ENCODE measurements around the gene ZNF662. TPM values are rescaled to one million over a fixed set of nuclear protein-coding genes. Genes with fewer than 3 reads are reported as not detected.

The ZNF662 gene
- total RNA-seq, 1 experiment from 2014 or later, result 0.80 TPM

DNA sequence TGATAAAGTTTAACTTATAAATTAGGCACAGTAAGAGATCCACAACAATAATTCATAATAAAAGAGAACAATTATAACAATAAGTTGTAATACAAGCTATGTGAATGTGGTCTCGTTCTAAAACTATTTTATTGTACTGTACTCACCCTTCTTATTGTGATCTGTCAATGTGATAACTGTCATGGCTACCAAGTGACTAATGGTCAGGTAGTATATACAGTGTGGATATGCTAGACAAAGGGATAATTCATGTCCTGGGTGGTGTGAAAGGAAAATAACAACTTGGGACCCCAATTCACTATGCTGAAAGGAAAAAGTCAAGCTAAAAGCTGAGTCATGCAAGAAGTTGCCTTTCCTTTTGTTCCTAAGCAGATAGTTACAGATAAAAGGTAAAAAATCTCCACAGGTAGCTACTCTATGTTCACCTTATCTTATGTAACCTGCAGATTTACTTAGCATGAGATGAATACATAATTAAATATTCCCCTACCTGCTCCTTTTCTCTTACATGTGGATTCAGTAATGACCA is 19.6 kb upstream of the ZNF662 start:
- DNase-seq (ENCODE audit: low read depth), result no peak

DNA sequence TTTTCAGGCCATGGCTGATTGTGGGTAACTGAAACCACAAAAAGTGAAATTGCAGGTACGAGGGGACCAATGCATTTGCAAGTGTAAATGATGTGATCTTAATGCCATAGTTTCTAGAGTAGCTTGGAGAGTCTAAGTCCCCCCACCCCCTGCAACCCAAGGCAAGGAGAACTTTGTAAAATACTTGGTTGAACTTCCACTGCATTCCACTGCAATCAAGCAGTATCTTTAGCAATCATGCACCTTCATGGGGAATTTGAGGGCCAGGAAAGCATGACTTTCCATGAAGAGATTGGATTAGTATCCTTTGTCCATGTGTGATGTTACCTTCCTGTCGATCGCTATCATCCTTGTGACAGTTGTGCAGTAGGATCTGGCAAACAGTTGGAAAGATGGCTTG is 18.9 kb upstream of the ZNF662 start:
- no peak for DNase-seq (ENCODE audit: low read depth)

DNA sequence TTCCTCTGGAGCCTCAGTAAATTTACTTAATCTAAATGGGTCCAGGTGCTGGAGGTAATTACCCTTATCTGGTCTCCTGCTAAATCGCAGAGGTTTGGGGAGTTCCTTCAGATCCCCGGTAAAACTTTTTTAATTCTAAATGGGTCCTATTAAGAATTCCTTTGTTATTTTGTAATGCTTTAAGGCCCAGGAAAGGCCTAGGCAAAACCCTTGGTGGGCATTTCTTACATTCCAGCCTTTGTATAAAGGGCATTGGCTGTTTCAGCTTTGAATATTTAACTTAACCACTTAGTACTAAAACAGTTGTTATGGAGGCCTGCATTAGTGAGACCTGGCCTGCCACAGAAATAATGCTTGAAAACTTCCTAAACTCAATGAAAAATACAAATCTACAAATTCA is 14.9 kb upstream of the ZNF662 start:
- no peak for DNase-seq (ENCODE audit: low read depth)

DNA sequence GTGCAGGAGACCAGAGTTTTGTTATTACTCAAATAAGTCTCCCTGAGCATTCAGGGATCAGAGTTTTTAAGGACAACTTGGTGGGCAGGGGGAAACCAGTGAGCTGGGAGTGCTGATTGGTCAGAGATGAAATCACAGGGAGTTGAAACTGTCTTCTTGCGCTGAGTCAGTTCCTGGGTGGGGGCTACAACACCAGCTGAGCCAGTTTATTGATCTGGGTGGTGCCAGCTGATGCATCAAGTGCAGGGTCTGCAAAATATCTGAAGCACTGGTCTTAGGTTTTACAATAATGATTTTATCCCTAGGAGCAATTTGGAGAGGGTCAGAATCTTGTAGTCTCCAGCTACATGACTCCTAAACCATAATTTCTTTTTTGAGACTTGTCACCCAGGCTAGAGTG is 13.8 kb upstream of the ZNF662 start:
- no peak for DNase-seq (ENCODE audit: low read depth)

DNA sequence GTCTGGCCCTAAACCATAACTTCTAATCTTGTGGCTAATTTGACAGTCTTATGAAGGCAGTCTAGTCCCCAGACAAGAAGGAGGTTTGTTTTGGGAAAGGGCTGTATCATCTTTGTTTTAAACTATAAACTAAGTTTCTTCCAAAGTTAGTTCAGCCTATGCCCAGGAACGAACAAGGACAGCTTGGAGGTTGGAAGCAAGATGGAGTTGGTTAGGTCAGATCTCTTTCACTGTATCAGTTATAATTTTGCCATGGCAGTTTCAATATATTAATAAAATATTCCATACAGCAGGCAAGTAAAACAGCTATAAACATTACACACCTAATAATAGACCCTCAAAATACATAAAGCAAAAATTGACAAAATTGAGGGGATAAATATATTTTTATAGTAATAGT is 13.1 kb upstream of the ZNF662 start:
- no peak for DNase-seq (ENCODE audit: low read depth)

DNA sequence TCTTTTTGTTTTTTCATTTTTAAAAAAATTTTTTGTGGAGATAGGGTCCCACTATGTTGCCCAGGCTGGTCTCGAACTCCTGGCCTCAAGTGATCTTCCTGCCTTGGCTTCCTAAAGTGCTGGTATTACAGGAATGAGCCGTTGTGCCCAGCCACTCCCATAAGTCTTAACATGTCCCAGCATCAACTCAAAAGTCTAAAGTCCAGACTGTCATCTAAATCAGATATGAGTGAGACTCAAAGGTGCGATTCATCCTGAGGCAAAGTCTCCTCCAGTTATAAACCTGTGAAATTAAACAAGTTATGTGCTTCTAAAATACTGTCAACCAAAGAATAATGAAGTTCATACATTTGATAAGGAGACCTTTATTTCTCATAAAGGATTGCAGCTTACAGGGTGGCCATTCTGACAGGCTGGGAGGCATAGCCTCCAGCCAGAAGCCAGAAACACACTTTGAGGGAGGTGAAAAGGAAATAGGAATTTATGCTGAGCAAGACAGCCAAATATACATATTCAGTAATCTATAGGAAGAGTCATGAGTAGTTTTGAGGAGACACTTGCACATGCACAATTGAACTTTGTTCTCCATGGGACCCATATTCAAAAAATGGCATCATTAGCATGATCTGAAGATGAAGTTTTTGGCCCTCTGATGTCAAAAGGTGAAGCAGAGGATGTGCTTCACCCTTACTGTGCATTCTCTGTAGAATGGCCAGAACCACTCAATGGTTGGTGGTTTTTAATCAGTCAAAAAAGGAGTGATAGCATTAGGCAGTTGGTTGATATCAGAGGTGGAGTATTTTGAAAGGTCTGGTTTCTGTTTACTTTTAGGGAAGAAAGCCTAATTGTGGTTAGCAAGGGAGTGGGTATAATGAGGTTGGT is 11.0 kb upstream of the ZNF662 start:
- peak; percentile 54 for DNase-seq (ENCODE audit: low read depth)

DNA sequence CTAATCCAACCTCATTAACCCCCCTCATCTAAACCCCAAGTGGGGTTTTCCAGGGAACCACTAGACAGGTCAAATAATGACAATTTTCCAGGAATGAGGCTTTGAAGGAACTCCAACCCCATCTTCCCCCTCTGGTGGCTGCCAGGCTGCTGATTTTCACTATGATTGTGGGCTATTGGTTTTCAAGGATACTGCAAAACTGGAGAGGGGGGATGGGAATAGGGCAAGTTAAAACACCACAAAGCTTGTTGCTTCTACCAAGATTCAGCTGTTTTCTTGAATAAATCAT is 10.4 kb upstream of the ZNF662 start:
- no peak for DNase-seq (ENCODE audit: low read depth)

DNA sequence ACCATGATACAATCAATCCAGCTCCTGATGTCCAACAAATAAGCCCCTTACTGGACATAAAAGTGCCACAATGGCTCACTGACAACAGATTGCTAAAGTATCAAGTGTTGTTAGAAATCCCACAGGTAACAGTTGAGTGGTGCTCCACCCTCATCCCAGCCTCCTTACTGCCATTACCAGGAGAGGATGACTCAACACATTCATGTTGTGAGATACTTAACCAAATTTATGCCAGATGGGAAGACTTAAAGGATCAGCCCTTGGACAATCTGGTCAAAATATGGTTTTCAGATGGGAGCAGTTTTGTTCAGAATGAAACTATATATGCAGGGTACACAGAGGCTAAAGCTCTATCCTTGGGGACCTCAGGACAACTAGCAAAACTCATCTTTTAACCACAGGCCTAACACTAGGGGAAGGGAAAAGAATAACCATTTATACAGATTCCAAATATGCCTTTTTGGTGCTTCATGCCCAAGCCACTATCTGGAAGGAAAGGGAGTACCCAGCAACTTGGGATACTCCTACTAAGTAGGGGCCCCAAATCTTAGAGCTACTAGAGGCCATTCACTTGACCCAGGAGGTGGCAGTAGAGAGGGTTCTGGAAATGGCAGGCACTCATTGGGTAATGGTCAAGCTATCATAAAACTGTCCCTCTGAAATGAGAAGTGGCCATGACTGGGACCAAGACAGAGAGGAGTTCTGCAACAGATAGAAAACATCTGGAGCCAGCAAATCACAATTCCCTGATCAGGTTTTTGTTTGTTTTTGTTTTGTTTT is 6.9 kb upstream of the ZNF662 start:
- DNase-seq (ENCODE audit: low read depth), result no peak

DNA sequence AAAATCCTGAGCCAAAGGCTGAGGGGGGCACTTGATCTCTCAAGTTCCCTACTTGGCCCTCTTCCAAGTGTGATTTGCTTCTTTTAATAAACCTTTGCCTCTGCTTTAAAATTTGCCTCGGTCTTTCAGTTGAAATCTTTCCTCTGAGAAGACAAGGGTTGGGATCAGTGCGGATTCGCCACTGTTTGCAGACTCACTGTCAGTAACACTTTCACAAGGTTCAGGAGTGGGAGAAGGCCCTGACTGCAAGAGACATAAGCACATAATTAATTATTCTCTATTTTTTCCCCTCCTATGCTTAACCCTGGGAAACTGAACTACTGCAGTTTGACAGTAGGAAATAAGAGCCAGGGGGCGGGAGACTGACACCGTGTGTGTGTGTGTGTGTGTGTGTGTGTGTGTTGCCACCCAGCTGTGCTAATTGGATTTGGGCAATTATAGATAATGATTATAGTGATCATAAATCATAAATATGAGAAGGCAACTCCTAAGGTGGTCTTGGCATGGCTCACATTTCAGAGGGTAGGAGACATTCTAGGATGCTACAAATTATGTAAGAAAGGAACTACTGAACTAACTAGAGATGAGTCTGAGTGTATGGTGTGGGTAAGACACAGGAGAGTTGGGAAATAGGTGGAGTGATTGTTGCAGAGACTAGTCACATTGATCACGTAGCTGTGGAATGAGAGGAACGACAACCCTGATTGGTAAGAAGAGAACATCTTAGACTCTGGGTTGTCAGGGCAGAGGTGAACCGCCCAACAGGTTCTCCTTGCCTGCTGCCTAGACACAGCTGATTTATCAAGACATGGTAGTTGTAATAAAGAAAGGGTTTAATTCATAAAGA is 5.5 kb upstream of the ZNF662 start:
- no peak for DNase-seq (ENCODE audit: low read depth)

DNA sequence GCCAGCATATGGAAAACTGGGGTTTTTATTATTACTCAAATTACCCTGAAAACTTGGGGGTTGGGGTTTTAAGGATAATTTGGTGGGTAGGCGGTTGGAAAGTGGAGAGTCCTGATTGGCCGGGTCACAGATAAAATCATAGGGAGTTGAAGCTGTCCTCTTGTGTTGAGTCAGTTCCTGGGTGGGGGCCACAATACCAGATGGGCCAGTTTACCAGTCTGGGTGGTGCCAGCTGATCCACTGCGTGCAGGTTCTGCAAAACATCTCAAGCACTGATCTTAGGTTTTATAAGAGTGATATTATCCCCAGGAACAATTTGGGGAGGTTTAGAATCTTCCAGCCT is 4.9 kb upstream of the ZNF662 start:
- DNase-seq (ENCODE audit: low read depth), result no peak

DNA sequence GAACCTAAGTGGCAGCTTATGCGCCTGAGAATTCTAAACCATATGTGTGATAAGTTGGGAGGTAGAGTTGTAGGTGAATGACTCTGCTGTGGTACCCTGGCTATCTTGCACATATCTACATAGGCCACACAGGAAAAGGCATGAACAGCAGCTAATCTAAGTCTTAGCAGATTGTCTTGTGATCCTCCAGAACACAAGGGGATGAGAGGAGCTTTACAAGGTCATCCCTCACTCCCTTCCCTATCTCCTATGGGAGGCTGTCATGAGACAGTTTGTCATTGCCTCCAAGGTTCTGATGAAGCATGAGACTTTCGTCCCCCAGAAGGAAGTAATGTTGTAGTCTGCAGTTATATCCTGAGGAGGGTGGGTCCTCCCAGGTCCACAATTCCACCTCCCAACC is 3.7 kb upstream of the ZNF662 start:
- DNase-seq (ENCODE audit: low read depth), result no peak

DNA sequence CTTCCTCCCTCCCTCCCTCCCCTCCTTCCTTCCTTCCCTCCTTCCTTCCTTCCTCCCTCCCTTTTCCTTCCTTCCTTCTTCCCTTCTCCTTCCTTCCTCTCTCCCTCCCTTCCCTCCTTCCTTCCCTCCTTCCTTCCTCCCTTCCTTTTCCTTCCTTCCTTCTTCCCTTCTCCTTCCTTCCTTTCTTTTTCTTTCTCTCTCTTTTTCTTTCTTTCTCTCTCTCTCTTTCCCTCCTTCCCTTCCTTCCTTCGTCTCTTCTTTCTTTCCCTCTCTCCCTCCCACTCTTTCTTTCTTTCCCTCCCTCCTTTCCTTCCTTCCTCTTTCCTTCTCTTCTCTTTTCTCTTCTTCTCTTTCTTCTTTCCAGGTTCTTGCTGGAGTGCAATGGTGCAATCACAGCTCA is 1.9 kb upstream of the ZNF662 start:
- DNase-seq (ENCODE audit: low read depth), result no peak

DNA sequence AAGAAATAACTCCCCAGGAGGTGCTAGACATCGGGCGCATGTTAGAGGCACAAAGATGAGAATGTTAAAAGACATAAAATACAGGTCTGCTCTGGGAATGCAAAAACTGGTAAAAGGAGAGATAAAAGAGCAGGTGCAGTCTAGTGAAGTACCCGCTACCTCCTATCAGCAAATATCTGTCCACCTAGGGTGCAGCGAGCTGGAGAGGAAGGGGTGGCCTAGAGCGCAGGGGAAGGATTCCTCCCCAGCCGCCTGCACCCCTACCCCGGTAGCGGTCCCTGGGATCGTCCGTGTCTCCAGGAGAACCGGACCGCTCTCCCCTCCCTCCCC is 237 bp upstream of the ZNF662 start:
- DNase-seq (ENCODE audit: low read depth), result no peak

DNA sequence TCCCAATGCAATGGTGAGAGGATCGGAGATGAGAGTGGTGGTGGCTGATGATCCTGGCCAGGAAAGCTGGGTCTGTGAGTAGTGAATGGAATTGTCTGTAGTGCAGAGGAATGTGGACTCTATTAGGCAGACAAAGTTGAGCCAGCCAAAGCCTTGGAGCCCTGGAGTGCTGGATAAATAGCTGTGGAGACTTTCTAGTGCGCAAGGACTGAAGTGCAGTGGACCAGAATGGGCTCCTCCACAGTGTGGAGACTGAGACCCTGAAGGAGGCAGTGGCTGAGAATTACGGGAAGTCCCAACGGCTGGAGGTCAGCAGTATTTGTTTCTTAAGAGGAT is 874 bp downstream of the ZNF662 start:
- no peak for DNase-seq (ENCODE audit: low read depth)

DNA sequence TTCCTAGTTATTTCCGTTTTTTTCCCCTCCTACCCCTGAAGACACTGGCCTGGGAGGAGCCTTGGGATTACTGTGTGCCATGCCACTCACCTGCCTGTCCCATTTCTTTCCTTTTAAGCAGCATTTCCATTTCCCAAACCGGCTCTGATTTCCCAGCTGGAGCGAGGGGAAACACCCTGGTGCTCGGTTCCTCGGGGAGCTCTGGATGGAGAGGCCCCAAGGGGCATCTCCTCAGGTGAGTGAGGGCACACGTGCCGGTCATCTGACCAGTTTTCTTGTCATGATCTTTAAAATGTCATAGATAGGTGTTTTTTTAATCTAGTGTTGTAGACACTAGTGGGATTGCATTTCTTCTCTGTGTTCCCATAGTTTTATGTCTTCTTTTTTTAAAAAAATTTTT is 2.7 kb downstream of the ZNF662 start:
- DNase-seq (ENCODE audit: low read depth), result no peak

DNA sequence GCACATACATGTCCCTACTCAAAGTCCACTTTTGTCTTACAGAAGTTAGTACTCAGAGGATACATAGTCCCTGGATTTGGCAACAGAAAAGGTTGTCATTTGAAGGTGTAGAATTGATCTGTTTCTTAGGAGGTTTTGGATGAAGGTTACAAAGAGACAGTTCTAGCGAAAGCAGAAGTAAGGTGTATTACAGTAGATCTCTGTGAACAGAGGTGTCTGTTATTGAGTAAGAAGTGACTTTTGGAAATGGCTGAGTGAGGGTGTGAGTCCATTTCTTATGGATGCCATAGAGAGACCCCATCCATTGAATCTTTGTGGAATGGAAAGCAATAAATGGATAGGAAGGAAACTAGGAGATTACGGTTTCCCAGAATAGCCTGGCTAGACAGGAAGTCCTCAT is 5.6 kb downstream of the ZNF662 start:
- no peak for DNase-seq (ENCODE audit: low read depth)

DNA sequence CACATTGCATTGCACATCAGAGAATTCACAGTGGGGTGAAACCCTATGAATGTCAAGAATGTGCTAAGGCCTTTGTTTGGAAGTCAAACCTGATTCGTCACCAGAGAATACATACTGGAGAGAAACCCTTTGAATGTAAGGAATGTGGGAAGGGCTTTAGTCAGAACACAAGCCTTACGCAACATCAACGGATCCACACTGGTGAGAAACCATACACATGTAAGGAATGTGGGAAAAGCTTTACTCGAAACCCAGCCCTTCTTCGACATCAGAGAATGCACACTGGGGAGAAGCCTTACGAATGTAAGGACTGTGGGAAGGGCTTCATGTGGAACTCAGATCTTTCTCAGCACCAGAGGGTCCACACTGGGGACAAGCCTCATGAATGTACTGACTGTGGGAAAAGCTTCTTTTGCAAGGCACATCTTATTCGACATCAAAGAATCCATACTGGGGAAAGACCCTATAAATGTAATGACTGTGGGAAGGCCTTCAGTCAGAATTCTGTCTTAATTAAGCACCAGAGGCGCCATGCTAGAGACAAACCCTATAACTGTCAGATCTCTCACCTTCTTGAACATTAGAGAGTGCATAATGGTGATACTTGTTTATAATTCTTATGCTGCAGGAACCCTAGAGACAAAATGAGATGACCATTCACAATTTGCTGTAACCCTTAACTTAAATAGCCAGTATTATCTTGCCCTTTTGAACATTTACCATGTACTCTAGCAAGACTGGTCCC is 9.0 kb downstream of the ZNF662 start:
- DNase-seq (ENCODE audit: low read depth), result no peak

DNA sequence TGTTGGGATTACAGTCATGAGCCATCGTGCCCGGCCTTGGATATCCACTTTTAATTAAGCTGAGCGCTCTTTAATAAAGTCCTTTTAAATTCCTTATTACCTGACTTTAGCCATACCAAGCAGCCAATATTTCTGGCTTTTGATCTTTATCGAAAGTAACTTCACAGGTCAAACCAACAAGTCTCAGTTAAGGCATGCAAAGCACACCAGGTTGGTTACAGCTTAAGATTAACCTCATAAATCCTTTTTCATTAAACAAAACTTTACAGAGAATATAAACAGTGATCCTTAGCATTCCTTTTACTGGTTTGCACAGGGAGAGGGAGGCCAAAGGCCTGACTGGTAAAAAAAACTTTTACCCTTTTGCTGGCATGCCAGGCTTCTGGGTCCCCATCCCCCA is 17.7 kb downstream of the ZNF662 start:
- no peak for DNase-seq (ENCODE audit: low read depth)

DNA sequence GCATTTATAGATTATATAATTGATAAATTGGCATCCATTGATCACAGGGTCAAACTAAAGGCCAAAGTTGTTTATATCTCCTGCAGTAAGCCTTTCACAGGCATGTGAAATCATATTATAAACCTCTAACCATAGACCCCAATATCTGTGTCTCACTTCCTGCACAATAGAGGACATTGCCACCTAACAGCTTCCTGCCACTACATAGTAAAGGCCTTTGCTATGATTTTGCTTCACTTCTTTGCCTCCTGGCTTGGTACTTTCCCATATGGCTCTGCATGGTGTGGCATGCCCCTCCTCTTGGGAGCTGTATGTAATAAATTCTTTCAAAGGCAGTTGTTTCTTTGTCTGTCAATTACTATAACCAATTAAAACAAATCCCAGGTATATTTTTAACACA is 20.4 kb downstream of the ZNF662 start:
- no peak for DNase-seq (ENCODE audit: low read depth)

DNA sequence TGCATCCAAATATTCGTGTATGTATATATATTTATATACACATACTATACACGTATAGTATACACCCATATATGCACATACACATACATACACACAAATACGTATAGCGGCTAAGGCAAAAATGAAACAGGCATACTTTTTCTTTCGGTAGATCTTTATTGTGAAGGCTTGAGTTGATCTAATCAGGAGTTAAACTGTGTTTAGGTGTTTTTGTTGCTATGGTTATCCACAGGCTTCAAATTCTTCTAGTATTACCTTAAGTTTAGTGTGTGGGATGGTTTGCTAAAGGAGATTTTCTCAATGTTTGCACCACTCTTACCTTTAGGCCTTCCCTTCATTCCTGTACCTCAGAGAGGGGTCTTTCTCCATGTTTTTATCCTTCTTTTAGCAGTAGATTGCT is 28.2 kb downstream of the ZNF662 start:
- DNase-seq (ENCODE audit: low read depth), result no peak

DNA sequence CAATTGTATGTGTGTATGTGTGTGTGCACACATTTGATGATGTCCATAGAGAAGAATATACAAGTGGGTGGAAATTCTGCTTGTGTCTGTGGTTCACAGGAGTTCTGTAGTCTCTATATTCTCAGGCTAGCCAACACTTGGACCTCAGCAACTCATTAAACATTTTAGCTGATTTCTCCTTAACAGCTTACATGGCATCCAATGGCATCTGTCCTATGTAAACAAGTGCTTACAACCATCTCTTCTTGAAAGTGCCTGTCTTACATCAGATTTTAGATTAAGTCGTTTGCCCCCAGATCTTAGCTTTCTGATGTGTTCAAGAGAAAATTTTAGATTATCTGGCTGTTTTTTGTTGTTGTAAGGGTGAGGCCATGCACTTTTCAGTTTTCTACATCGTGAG is 29.0 kb downstream of the ZNF662 start:
- DNase-seq (ENCODE audit: low read depth), result no peak

DNA sequence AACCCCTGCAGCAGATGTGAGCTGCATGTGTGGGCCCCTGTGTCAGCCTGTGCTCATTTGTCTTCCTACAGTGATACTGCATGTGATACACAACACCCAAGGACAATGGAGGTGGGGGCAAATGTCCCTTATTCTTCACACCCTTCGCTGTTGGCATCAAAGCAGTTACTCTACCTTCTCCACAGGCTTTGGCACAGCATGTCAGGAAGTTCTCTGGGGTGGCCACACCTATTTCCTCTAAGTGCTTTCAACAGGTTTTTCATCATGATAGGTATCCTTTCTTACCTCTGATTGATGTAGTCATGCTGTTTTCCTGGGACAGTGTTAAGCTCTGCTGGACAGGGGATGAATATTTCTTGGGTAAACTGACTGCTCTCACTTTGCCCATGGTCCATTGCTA is 29.5 kb downstream of the ZNF662 start:
- DNase-seq (ENCODE audit: low read depth), result no peak
